ACHN (cell line): ENCODE data around the gene GDAP2.
A peak's percentile ranks its signal among the peaks of the same experiment; 100 is the strongest.

ENCODE experiments used
- DNase-seq: peaks from one replicate; pipeline ENCODE4 v3.0.0-alpha.2; 2015
- in situ Hi-C: cut with HindIII; loops from 2 replicates; pipeline ENCODE4 v1.10.0; 2017; ENCODE audit warnings: low sequenced_read_pairs, low pct_ligation_motif_present, low pct_unique_long_range_greater_than_20kb

Gene GDAP2

DNA sequence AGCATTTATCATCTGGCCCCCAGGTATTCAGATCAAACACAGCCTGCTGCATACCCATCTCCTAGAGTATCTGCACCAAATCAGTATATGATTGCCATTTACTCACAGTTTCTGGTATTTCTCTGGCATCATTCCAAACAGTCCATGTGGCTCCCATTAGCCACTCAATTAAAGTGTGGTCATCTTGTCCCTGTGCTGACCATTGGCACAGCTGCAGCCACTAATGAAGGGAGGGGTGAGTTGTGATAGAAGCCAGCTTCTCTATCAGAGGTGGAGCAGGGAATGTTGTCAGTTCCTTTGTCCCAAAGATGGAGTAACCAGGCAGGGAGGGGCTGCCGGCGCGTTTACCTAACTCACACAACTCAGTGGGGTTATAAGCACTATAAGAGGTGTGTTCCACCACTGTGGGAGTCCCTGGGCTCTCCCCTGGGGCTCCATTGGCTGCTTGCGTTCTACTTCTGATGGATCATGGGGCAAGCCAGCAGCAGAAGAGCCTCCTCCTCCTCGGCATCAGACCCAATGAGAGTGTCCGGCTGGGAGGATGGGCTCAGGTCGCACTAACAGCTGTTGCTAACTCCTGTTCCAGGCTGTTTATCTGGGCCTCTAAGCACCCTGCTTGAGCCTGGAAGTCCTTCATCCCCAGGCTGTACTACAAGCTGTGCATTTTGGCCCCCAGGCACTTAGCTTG is 108.6 kb downstream of the GDAP2 start:
- DNase-seq = no peak
- in situ Hi-C loops = no loop called here

DNA sequence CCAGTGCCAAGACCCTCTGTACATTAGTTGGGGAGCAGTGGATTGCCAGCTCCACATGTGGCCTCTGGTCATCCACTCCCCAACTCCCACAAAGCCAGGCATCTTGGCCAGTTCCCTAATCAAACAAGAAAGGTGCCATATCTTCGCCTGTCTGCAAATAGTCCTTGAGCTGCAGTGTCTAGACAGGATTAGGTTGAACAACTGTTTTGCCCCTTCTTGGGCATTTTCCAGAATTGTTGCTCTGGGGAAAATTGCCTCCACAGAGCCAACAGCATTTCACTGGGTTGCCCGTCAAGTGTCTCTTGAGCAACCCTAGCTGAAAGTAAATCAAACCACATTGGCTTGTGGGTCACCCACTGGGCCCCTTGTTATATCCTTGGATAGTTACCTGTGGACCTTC is 109.3 kb downstream of the GDAP2 start:
- in situ Hi-C loops = no loop called here
- no peak for DNase-seq

GRCh38 chr1:117819301-117819700 is 110.1 kb downstream of the GDAP2 start:
- no peak for DNase-seq
- in situ Hi-C loops = no loop called here

DNA sequence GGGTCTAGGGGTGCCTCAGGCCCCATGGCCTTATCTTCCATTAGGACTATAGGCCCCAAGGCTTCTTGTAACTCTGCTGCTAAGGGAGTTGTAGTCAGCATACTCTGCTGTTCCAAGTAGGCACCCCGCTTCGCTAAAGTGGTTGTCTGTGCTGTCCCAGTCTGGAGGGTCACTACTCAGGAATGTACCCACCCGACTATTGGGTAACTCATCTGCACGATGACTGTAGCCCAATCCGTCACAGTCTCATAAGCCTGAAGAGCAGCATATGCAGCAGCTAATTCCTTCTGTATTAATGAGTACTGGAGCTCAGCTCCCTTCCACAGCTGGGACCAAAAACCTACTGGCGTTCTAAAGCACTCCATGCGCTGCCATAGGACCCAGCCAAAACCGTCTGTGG is 111.0 kb downstream of the GDAP2 start:
- in situ Hi-C loops = no loop called here
- DNase-seq = no peak

DNA sequence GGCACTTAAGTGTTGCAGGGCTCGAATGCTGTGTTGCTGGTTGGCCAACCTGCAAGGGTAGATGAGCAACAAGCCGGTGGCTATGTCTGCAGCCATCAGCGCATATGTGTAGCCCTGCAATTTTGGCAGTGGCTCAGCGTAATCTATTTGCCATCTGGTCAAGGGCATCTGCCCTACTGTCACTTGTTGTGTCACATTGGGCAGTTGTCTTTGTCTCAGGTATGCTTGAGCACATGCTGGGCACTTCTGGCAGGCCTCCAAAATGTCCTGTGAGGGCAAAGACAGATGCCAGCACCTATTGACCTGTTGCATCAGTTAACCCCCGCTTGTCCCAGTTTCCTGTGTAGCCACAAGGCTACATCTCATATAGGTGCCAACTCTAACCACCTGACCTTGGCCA is 111.8 kb downstream of the GDAP2 start:
- in situ Hi-C loops = no loop called here

DNA sequence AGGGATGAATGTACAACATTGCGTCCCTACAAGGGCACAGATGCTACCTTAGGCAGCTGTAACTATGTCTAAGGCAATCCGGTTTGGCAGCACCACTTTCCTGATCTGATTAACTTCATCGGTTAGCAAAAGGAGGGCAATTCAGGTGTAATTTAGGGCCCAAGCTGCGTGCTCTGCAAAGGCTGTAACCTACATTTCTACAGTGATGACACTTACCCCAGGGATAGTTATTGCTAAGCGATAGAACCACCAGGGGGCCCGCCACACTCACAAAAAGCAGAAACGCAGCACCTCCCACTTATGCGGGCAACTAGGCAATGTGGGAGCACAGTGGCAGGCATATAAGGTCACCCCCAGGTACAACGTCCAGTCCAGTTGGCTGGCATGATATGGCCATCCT is 113.5 kb downstream of the GDAP2 start:
- in situ Hi-C loops = no loop called here
- peak; percentile 11 for DNase-seq

More for the DNA sequence above, 111.8 kb downstream of the GDAP2 start:
- DNase-seq = no peak

- no peak for DNase-seq
- in situ Hi-C loops = no loop called here
These were observed 114.3 kb downstream of the GDAP2 start for GRCh38 chr1:117814856-117815797.
